Panc1 (cell line): Measurements from ENCODE around the gene ZNF554. TPM values are rescaled to one million over a fixed set of nuclear protein-coding genes. Genes with fewer than 3 reads are reported as not detected.

Experiments
- ATAC-seq: fragments of 200-7000 bp; cut with Tn5 transposase; 2 replicates; pipeline ENCODE4 v1.9.1; 2020; ENCODE audit warnings: mild to moderate bottlenecking, moderate library complexity
- BruUV-seq: library from RNA; stranded (reverse); fragments of 400-500 nt; replicated peaks from 2 replicates; lab custom pipeline; 2021; lab: Mats Ljungman, UMichigan
- CTCF ChIA-PET: fragments of 300-600 bp; sonication (Branson Sonifier 250); formaldehyde crosslinking; loops from one replicate; lab custom pipeline; 2022; ENCODE audit warnings: antibody characterized with exemption; lab: Charles Lee
- POLR2A ChIA-PET: fragments of 300-600 bp; sonication (Branson Sonifier 250); formaldehyde crosslinking; loops from one replicate; lab custom pipeline; 2022; ENCODE audit warnings: antibody characterized with exemption; lab: Charles Lee
- DNase-seq: peaks from one replicate; pipeline ENCODE4 v3.0.0-alpha.2; 2010; ENCODE audit warnings: low read depth, low spot score
- H3K27ac ChIP-seq: 2 replicates; pipeline ENCODE4 v1.5.1; 2011; ENCODE audit warnings: mild to moderate bottlenecking, low read length, inconsistent platforms
- H3K27me3 ChIP-seq: fragments of 200-500 bp; sonication (Bioruptor generic); 2 replicates; pipeline ENCODE4 v1.6.0; 2014; ENCODE audit warnings: low read length, inconsistent platforms; ENCODE audit not compliant: control insufficient read depth, insufficient read depth
- H3K36me3 ChIP-seq: fragments of 200-500 bp; sonication (Bioruptor generic); 2 replicates; pipeline ENCODE4 v1.5.1; 2014; ENCODE audit warnings: inconsistent platforms, mild to moderate bottlenecking, low read length, moderate library complexity; ENCODE audit not compliant: control insufficient read depth, insufficient read depth
- H3K4me1 ChIP-seq: 2 replicates; pipeline ENCODE4 v1.5.1; 2011; ENCODE audit warnings: inconsistent platforms, mild to moderate bottlenecking, low read length, moderate library complexity; ENCODE audit not compliant: control insufficient read depth, insufficient read depth
- H3K4me3 ChIP-seq, 2 experiments: 2 replicates each; pipeline ENCODE4 v1.5.1; 2011 to 2012; ENCODE audit warnings: low read depth in 2 of 2, low read length in 2 of 2, mild to moderate bottlenecking in 2 of 2, inconsistent platforms in 1 of 2, moderate library complexity in 1 of 2
- H3K9me3 ChIP-seq: fragments of 200-500 bp; sonication (Bioruptor generic); 2 replicates; pipeline ENCODE4 v1.5.1; 2014; ENCODE audit warnings: low read depth, mild to moderate bottlenecking, inconsistent platforms, low read length, moderate library complexity; ENCODE audit not compliant: control insufficient read depth, insufficient read depth
- CTCF ChIP-seq: fragments of 450-650 bp; IDR thresholded peaks from 2 replicates; pipeline ENCODE4 v1.5.1; 2017; ENCODE audit warnings: mild to moderate bottlenecking
- POLR2AphosphoS5 ChIP-seq: IDR thresholded peaks from 2 replicates; pipeline ENCODE4 v1.6.1; 2012; ENCODE audit warnings: mild to moderate bottlenecking, low read depth, low read length, moderate library complexity
- REST ChIP-seq, 2 experiments: IDR thresholded peaks; 2 replicates each; pipeline ENCODE4 v1.6.1; 2011 to 2012; ENCODE audit warnings: low read depth in 2 of 2, control low read depth in 1 of 2, low read length in 1 of 2, mild to moderate bottlenecking in 1 of 2, moderate library complexity in 1 of 2; ENCODE audit not compliant: insufficient read depth in 1 of 2
- SIN3A ChIP-seq: IDR thresholded peaks from 2 replicates; pipeline ENCODE4 v1.6.1; 2012; ENCODE audit warnings: low read depth, mild to moderate bottlenecking, low read length, moderate library complexity, borderline replicate concordance; ENCODE audit not compliant: insufficient read depth
- TCF7L2 ChIP-seq: IDR thresholded peaks from 2 replicates; pipeline ENCODE4 v1.6.1; 2011; ENCODE audit warnings: mild to moderate bottlenecking, low read depth, low read length, inconsistent platforms
- in situ Hi-C: cut with HindIII; loops from 2 replicates; pipeline ENCODE4 v1.10.0; 2016; ENCODE audit warnings: low sequenced_read_pairs, low pct_unique_long_range_greater_than_20kb
- intact Hi-C: fragments of 100-400 bp; cut with micrococcal nuclease; formaldehyde crosslinking; loops from one replicate; pipeline ENCODE4 v1.10.0; 2022; ENCODE audit not compliant: unreplicated experiment
- total RNA-seq: library from RNA; stranded (reverse); gene quantifications from one replicate; pipeline ENCODE4 v1.2.1, GENCODE V29; 2021; ENCODE audit not compliant: unreplicated experiment

Gene ZNF554
- total RNA-seq, 1 experiment from 2014 or later = 1.5 TPM

- no peak overlapping the region for H3K27ac ChIP-seq
- POLR2A ChIA-PET = interaction anchor here (0.7 kb wide), 1 partner anchor 80 kb away, joined by 9 read pairs; no protein-coding TSS in a partner anchor
- CTCF ChIA-PET = no interaction called here
- ATAC-seq (no peak), DNase-seq (no peak)
- peaks cover 9% of the 10 kb centered on the region for H3K4me1 ChIP-seq
- peaks cover 5% of the 10 kb centered on the region; the same call in 1 of the 2 replicates for H3K36me3 ChIP-seq
- no peaks in the 10 kb centered on the region for H3K27me3 ChIP-seq
- H3K4me3 ChIP-seq = no peak overlapping the region
- no peaks in the 10 kb centered on the region for H3K9me3 ChIP-seq
- intact Hi-C loops = no loop called here
- in situ Hi-C loops = no loop called here
- no peak for TF ChIP-seq TCF7L2
- TF ChIP-seq REST (IDR thresholded peaks at IDR 0.05; ENCODE audit: insufficient read depth in 1 of 2, low read depth in 2 of 2, low read length in 1 of 2) = no peak
- no peak for TF ChIP-seq SIN3A
- no peak for TF ChIP-seq CTCF
- no peak for TF ChIP-seq POLR2AphosphoS5
- BruUV-seq = no TSS peak
Measured at GRCh38 chr19:2777952-2778683, 41.5 kb upstream of the ZNF554 start.

- Histone ChIP-seq H3K27me3 (no peaks in the 10 kb centered on the region), H3K4me1 (peaks cover 12% of the 10 kb centered on the region), H3K27ac (no peak overlapping the region), H3K4me3 (no peak overlapping the region), H3K9me3 (no peaks in the 10 kb centered on the region), H3K36me3 (peaks cover 5% of the 10 kb centered on the region; the same call in 1 of the 2 replicates)
- TF ChIP-seq POLR2AphosphoS5 (no peak), TCF7L2 (no peak), SIN3A (no peak), CTCF (no peak), REST (IDR thresholded peaks at IDR 0.05; ENCODE audit: insufficient read depth in 1 of 2, low read depth in 2 of 2, low read length in 1 of 2) (no peak)
- BruUV-seq = no TSS peak
- intact Hi-C loops = no loop called here
- POLR2A ChIA-PET = no interaction called here
- DNase-seq (no peak), ATAC-seq (no peak)
- CTCF ChIA-PET = no interaction called here
- in situ Hi-C loops = no loop called here
Measured at GRCh38 chr19:2779121-2779740, 40.4 kb upstream of the ZNF554 start.
